Activated CD4-positive, CD25-positive, alpha-beta regulatory T cell treated with anti-CD3 and anti-CD28 coated beads, Interleukin-2, amount 50 U/mL, for 72 hours (primary cell): ENCODE results near the gene ZCCHC8.
"Not testable (repeated sequence)": the region's sequence is repeated elsewhere in the genome, so short reads cannot be mapped to it uniquely, and the experiment has no call there.

Experiments
- DNase-seq: peaks from one replicate; pipeline ENCODE4 v3.0.0; 2021

The ZCCHC8 gene

DNA sequence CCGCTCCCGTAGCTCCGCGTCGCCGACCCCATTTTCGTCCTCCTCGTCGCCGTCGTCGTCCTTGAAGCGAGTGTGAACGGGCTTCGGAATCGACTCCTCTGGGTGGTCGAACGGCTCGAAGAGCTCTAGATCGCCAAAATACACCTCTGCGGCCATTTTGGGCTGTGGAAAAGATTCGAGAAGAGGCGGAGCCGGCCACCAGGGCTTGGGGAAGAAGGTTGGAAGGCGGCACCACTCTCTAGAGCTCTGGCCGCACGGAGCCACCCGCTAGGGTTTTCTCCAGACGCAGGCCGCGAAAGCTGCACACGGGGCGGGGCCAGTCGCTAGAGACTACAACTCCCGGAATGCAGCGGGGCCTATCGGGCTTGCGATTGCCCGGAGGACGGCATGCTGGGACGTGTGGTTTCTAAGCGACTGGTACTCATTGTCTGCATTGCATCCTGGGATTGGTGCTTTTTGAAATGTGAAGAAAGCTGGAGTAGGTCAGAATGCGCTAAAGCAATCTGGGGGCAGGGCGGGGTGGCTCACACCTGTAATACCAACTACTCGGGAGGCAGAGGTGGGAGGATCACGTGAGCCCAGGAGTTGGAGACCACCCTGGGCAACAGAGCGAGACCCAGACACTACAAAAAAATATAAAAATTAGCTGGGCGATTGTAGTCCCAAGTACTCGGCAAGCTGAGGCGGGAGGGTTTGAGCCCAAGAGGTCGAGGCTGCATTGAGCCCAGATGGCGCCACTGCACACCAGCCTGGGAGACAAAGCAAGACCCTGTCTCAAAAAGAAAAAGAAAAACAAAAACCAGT lies at the start of gene ZCCHC8:
ZCCHC8 (minus strand) TSS at position 248 of the 804 bp plus-strand sequence; CDS start at position 156, 92 bp downstream.
- DNase-seq: peak; percentile 93

DNA sequence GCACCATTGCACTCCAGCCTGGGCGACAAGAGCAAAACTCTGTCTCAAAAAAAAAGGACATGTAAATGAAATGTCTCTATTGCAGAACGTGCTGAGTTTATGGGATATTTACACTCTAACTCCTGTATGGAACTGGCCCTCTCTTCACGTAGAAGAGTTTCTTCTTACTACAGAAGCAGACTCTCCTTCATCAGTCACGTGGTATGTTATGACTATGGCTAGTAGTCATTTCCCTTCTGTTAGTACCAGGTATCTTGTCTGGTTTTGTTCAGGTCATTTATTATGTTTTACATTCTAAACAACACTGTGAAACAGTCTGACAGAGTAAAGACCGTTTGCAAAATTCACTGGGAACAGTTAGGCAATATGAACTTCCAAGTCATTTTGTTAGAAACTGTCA lies 46.6 kb upstream of the ZCCHC8 start:
- DNase-seq: no peak

DNA sequence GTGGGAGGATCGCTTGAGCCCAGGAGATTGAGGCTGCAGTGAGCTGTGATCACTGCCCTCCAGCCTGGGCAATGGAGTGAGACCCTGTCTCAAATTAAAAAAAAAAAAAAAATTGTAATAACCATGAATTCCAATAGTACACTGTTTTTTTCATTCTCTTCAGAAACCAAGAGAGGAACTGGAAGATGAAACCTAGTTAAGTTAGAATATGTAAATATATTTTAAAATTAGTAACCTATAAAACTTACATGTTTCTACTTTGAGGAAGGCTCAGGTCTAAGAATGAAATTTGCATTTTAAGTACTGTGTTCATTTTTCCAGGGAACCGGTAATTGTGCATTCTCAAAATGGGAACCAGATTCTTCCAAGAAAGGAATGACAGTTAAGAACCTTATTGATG lies 45.1 kb upstream of the ZCCHC8 start:
- DNase-seq: no peak

DNA sequence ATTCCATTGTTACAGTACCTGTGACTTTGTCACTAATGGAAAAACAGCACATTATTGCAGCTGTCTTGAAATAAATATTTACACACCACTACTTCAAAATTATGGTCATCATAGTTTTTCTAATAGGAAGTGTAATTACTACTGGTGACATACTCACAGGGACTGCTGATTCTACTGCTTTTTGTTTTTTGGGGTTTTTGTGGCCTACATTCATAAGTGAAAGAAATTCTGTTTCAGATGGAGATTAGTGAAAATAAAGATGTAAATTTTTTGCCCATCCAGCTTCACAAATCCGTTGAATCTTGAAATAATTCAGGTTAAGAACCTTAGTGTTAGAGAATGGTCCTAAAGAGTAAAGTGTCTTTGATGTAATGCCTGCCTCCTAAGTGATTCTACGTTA lies 43.8 kb upstream of the ZCCHC8 start:
- DNase-seq: no peak

DNA sequence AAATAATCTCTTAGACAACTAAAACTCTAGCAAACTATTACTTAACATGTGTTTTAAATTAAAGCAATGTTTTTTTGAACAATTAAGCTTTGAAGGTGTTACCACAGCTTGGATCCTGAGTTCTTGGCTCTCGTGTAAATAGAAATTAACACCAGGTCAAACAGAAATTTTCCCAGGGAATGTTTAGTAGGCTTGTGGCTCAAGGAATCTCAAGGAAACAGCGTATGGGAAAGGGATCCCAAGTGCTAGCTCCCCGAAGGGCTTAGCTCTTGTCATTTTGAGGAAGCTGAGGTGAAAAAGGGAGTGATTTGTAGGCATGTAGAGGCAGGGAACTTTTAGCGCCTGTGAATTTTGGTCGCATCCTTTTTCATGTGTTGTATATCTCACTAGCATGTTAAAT lies 37.8 kb upstream of the ZCCHC8 start:
- DNase-seq: no peak

DNA sequence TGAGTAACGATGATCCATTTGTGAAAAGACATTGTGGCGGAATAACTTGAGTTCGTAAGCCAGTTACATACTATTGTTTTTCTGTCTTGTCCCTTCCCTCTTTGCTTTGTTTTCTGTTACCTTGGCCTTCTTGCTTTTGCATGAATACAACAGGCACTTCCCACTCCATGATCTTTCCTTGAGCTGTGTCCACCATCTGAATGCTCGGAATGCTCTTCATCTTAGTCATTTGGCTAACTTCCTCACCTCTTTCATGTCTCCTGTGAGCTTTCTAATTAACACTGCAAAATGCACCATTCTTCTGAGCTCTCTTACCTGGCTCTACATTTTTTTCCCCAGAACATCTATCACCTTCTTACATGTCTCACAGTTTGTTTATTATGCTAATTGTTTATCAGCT lies 36.3 kb upstream of the ZCCHC8 start:
- DNase-seq: no peak

DNA sequence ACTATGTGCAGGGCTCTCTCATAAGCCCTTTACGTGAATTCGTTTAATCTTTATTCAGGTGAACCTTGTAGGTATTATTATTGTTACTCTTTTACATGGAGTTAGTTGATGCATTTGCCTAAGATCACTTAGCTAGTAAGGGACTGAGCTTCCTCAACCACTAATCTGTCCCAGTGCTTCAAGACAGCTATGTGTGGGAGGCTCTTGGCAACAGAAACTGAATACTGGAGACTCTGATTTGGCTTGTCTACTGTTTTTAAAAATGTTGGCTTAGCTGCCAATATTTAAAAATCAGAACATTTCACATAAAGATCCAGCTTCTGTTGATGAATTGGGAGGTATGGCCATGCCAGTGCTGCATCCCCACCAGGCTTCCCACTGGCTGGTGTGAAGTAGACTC lies 33.1 kb upstream of the ZCCHC8 start:
- DNase-seq: no peak

DNA sequence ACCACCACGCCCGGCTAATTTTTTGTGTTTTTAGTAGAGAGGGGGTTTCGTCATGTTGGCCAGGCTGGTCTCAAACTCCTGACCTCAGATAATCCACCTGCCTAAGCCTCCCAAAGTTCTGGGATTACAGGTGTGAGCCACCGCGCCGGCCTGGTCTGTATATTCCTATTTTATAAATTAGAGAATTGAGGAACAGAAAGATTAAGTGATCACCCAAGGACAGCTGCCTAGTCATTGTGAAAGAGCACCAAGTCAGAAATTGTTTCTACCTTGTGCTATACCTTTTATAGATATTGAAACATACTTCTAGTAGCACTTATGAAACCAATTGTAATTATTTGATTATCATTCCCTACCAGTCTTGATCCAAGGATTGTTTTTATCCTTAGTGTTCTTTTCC lies 28.3 kb upstream of the ZCCHC8 start:
- DNase-seq: no peak

DNA sequence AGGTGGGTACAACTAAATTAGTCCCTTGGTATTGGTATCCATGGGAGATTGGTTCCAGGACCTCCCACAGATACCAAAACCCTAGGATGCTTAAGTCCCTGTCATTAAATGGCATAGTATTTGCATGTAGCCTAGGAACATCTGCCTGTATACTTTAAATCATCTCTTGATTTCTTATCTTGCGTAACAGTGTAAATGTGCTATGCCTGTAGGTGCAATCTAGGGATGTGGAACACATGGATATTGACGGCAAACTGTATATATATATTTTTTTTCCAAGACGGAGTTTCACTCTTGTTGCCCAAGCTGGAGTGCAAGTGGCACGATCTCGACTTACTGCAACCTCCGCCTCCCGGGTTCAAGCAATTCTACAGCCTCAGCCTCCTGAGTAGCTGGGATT lies 27.9 kb upstream of the ZCCHC8 start:
- DNase-seq: no peak

DNA sequence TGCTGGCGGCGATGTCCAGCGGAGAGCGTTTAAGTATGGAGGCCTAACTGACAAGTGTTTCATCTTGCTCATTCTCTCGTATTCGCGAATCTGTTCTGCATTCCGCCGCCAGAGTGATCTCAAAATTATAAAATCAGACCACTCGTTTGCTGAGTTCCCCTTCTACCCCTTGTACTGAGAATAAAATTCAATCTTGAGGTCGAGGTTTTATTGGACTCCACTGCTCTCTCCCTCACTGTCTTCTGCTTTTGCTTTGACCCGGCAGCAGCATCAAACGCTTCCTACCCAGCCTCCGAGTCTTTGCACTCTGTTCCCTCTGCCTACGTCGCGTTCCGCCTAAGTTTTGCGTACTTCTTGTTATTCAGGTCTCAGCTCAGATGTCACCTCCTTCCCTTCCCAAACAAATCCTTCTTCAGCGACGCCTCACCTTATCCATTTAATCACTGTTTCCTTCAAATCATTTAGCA lies 26.8 kb upstream of the ZCCHC8 start:
- no peak for DNase-seq

DNA sequence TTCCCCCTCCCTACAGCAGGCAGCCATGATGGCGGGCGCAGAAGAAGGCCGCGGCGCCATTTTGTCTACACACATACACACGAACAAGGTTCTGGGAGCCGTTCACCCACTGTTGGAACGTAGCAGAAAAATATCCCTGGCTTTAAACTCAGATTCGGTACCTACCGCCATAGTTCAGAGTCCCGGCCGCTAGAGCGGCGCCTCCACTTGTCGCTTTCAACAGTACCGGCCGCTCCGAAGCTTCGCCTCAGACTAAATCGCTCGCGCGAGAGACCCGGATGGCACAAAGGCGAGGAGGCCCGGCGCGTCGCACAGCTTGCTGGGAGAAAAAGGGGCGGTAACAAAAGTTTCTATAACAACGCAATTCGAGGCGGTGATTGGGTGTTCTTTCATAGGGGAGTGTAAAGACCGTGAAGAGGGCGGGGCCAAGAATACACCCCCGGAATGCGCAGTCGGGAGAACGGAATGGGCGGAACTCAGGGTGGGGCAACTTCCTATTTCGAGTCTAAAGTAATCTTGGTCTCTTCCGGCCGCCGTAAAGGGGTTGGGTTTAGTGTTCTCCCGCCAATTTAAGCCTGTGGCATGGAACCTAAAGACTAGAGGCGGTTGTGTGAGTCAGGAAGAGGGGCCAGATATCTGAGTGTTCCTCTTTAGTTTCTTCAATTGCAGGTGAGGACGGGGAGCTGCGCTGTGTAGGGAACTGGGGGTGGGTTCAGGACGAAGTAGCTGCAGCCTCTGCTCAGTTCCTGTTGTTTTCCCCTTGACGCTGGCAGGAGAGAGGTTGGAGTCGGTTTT lies 26.1 kb upstream of the ZCCHC8 start, which contains the start of the genes KNTC1 and RSRC2:
KNTC1 (plus strand) TSS at position 567 of the 795 bp plus-strand sequence. CDS start 2,815 bp downstream, outside the sequence.
RSRC2 (minus strand) TSS at position 254 of the 795 bp plus-strand sequence; CDS start at position 171, 83 bp downstream.
- DNase-seq: peak; percentile 95

DNA sequence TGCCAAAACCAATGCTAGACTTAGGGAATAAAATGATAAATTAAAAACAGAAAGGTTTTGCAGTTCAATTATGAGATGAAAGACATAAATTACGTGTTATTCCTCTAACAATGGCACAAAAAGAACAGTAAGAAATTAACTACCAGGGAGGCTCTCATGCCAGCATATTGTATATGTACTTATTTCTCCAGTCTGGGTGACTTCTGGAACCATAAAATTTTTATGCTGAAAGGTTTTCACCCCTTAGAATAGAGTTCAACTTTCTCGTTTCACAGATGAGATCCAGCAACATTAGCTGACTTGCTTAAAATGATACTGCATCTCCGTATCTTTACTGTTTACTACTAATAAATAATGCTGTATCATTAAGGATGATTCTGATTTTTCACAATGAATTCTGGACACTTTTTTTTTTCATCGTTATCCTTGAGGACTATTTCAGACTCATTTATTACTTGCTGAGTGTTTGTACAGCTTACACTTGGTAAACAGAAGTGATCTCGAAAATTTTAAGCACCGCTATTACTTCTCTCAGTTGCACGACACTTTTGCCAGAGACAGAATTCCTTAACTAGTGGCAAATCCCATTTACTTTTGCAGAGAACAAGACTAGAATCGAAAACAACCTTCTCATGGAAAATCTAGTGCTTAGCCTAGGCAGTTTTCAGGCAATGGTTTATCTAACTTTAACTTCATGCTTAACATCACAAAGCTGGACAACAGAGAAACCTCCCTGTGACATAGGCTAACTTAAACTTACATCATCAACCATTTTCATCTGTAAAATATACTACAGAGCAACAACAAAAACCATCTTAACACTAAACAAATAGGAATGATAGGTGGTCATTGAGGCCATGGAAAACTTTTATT lies 23.4 kb upstream of the ZCCHC8 start:
- DNase-seq: no peak

DNA sequence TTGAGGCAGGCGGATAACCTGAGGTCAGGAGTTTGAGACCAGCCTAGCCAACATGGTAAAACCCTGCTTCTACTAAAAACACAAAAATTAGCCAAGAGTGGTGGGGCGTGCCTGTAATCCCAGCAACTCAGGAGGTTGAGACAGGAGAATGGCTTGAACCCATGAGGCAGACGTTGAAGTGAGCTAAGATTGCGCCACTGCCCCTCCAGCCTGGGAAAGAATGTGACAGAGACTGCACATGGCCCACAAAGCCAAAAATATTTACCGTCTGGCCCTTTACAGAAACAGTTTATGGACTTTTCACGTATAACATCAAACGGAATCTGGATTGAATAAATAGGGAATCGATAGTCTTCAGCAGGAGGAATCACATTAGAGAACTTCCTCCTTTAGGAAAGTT lies 22.5 kb upstream of the ZCCHC8 start:
- no peak for DNase-seq

DNA sequence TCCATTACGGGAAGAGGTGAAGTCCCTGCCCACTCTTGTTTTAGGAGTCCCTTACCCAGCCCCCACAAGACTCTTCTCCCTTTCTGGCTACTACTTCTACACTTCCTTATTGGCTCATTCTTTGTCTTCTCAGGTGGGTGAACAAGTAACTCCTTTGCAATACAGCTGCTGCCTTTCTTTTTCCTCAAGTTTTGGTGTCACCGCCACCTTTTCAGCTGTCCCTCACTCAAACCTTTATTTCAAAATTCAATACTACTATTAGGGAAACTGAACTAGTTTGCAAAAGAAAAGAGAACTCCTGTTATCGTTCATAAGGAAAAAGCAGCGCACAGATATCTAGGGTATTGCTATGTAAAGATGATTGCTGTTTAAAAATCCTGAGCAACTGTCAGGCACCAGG lies 19.9 kb upstream of the ZCCHC8 start:
- no peak for DNase-seq

DNA sequence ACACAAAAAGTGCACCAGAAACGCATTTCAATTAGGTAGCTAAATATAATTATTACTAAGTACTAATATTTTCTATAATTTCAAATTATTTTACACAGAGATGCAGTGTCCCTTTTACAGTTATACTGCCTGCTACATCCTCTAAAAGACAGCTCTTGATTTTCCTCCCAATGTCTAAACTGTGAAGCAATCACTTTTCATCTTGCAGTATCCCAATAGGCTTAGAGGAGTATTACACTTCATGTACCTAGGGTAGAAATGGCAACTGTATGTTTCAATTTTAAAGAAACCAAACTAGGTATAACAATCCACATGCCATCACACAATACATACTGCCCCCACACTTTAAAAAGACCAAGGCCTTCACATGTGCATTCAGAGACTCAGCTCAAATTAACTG lies 18.7 kb upstream of the ZCCHC8 start:
- no peak for DNase-seq

DNA sequence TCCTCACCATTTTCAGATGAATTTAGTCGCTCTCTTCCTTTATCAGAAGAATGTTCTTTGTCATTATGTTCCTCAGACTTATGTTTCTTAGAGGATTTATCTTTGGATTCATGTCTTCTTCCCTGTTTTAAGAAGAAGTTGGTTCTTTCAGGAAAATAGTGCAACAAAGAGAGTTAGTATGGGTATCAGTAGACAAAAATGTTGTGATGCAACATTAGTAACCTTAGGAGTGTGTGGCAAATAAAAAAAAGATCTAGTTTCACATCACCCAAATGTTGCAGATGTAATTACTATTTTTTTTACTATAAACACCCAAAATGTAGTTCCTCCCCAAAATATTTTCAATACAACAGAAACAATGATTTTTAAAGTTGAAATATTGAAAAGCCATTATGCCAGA lies 18.2 kb upstream of the ZCCHC8 start:
- DNase-seq: no peak

DNA sequence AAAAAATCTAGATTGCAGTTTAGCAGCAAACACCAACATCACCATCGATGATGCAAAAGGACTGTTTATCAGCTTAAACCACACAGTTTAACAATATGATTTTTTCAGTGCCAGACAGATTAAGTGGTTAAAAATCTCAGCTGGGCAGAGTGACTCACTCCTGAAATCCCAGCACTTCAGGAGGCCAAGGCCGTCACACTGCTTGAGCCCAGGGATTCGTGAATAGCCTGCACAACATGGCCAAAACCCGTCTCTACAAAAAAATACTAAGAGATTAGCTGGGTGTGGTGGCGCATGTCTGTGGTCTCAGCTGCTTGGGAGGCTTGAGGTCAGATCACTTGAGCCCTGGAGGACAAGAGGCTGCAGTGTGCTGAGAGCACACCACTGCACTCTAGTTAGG lies 17.1 kb upstream of the ZCCHC8 start:
- no peak for DNase-seq

DNA sequence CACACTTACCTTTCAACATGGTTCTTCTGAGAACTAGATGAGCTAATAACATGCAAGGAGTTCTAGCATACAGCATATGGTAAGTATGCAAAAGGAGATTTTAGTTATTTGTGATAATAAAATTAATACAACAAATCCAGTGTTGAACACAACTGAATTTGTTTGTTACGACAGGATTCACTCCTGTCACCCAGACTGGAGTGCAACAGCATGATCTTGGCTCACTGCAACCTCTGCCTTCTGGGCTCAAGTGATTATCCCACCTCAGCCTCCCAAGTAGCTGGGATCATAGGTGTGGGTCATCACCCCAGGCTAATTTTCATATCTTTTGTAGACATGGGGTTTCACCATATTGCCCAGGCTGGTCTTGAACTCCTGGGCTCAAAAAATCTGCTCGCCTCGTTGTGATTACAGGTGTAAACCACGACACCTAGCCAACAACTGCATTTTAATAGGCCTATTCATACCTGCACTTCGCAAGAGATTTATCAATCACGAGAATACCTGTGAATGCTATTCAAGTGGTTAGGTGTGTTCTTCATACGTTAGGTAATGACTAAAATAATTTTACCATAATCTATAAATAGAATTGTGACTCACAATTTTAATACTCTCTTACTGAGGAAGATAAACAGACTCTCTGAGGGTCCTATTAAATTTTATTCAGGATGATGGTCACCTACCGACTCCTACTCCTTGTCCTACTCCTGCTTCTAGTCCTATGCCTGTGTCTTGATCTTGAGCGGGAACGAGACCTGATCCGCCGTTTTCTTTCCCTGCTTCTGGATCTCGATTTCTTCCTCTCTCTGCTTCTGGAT lies 16.0 kb upstream of the ZCCHC8 start:
- DNase-seq: no peak

DNA sequence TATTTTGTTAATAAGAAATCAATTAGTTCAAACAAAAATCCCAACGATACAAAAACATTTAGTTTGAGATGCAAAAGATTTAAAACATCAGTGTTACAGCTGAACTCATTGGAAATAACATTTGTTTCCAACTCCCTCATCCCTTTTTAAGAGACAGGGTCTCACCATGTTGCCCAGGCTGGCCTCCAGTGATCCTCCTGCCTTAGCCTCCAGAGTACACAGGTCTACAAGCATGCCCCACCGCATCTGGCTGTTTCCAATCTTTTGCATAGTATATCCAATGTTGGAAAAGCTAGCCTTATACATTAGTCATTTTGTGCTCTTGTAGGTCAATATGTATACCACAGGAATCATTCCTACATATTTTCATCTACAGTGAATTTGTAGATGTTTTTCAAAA lies 14.5 kb upstream of the ZCCHC8 start:
- no peak for DNase-seq

DNA sequence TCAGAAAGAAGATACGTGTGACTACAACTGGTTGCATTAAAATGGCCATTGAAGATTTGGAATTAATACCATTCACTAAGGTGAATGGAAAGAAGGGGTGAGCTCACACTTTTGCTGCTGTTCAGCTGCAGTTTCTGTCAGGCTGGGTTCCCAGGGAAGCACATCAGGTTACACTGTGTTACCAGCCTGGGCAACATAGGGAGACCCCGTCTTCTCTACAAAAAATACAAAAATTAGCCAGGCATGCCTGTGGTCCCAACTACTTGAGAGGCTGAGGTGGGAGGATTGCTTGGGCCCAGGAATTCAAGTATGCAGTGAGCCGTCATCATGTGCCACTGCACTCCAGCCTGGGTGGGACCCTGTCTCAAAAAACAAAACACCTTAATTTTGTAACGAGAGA lies 12.9 kb upstream of the ZCCHC8 start:
- no peak for DNase-seq

DNA sequence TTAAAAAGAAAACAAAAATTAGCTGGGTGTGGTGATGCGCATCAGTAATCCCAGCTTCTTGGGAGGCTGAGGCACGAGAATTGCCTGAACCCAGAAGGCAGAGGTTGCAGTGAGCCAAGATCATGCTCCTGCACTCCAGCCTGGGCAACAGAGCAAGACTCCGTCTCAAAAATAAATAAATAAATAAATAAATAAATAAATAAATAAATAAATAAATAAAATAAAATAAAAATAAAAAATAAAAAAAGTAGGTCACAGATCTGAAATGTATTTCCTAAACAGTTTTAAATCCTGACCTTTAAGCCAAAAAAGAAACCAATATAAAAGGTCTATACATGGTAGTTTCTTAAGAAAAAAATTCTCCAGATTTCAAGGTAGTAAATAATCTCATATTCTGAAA lies 12.3 kb upstream of the ZCCHC8 start:
- DNase-seq: not testable (repeated sequence)

DNA sequence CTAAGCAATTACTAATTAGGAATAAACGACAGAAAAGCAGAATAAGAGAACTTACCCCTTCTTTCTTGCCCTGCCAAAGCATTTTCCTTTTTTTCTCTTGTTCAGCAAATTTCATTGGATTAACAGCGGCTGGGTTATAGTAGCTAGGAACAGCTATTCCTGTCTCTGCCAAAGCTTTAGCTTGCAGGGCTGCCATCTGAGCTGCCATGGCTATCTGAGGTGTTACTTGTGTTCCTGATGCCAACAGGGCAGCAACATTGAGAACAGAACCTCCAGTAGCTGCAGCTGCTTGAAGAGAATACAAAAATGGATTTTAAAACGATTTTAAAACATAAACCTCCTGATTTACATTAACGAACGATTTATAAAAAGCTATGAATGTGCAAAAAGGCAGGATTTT lies 7.4 kb upstream of the ZCCHC8 start:
- DNase-seq: no peak
